Fibroblast of mammary gland (primary cell): ENCODE results near the gene RUVBL1.

Source experiments
- DNase-seq: peaks from one replicate; pipeline ENCODE4 v3.0.0-alpha.2; 2010; ENCODE audit warnings: low read depth
- H3K4me3 ChIP-seq: 2 replicates; pipeline ENCODE4 v1.5.1; 2011; ENCODE audit warnings: low read depth, mild to moderate bottlenecking, low read length, moderate library complexity; ENCODE audit not compliant: control insufficient read depth
- CTCF ChIP-seq: conservative IDR thresholded peaks from 2 replicates; pipeline ENCODE4 v1.5.1; 2011; ENCODE audit warnings: low read depth, low read length, inconsistent platforms; ENCODE audit not compliant: control insufficient read depth, insufficient read depth

Gene RUVBL1

GRCh38 chr3:128040660-128041059 is 83.0 kb downstream of the RUVBL1 start:
- no peak for TF ChIP-seq CTCF
- H3K4me3 ChIP-seq, result no peak overlapping the region
- no peak for DNase-seq

GRCh38 chr3:128040041-128040440 is 83.6 kb downstream of the RUVBL1 start:
- no peak for TF ChIP-seq CTCF
- no peak for DNase-seq
- no peak overlapping the region for H3K4me3 ChIP-seq

- no peak for DNase-seq
- no peak for TF ChIP-seq CTCF
- no peak overlapping the region for H3K4me3 ChIP-seq
Observed at GRCh38 chr3:128036119-128036518, 87.5 kb downstream of the RUVBL1 start.

GRCh38 chr3:128033102-128033501 is 90.5 kb downstream of the RUVBL1 start:
- no peak for DNase-seq
- H3K4me3 ChIP-seq, result no peak overlapping the region
- no peak for TF ChIP-seq CTCF
